OCI-LY7 (cell line): ENCODE data around the gene FCRL3. TPM values are rescaled to one million over a fixed set of nuclear protein-coding genes. Genes with fewer than 3 reads are reported as not detected.
"Not testable (repeated sequence)": the region's sequence is repeated elsewhere in the genome, so short reads cannot be mapped to it uniquely, and the experiment has no call there.

Source experiments
- BruUV-seq: library from RNA; stranded (reverse); fragments of 400-500 nt; replicated peaks from 2 replicates; lab custom pipeline; 2021; lab: Mats Ljungman, UMichigan
- CTCF ChIA-PET: fragments of 300-600 bp; sonication (Branson Sonifier 250); formaldehyde crosslinking; loops from one replicate; lab custom pipeline; 2022; ENCODE audit warnings: antibody characterized with exemption; ENCODE audit not compliant: unreplicated experiment; lab: Charles Lee
- POLR2A ChIA-PET: fragments of 300-600 bp; sonication (Branson Sonifier 250); formaldehyde crosslinking; loops from one replicate; lab custom pipeline; 2022; ENCODE audit warnings: antibody characterized with exemption; lab: Charles Lee
- DNase-seq: peaks from one replicate; pipeline ENCODE4 v3.0.0-alpha.2; 2015; ENCODE audit warnings: low spot score
- H2AFZ ChIP-seq: fragments of 200-600 bp; sonication (generic), shearing (Covaris generic); 2 replicates; pipeline ENCODE4 v1.6.1; 2014; ENCODE audit warnings: mild to moderate bottlenecking, antibody characterized with exemption, low read length, moderate library complexity
- H3K27ac ChIP-seq: fragments of 200-600 bp; sonication (generic); 2 replicates; pipeline ENCODE4 v1.5.1; 2014; ENCODE audit warnings: mixed run types, low read depth, mild to moderate bottlenecking, moderate library complexity, low read length, inconsistent platforms; ENCODE audit not compliant: poor library complexity, severe bottlenecking
- H3K36me3 ChIP-seq: fragments of 200-600 bp; sonication (generic); 2 replicates; pipeline ENCODE4 v1.6.1; 2014; ENCODE audit warnings: mild to moderate bottlenecking, antibody characterized with exemption, low read length, moderate library complexity, mixed read lengths; ENCODE audit not compliant: insufficient read depth
- H3K4me1 ChIP-seq: fragments of 200-600 bp; sonication (generic); 2 replicates; pipeline ENCODE4 v1.5.1; 2014; ENCODE audit warnings: mild to moderate bottlenecking, low read length; ENCODE audit not compliant: insufficient read depth, poor library complexity, severe bottlenecking
- H3K4me2 ChIP-seq: fragments of 200-600 bp; sonication (generic); 2 replicates; pipeline ENCODE4 v1.6.1; 2014; ENCODE audit warnings: mild to moderate bottlenecking, low read length
- H3K4me3 ChIP-seq: fragments of 200-600 bp; sonication (generic); 2 replicates; pipeline ENCODE4 v1.5.1; 2014; ENCODE audit warnings: mild to moderate bottlenecking, low read depth, low read length; ENCODE audit not compliant: poor library complexity, severe bottlenecking
- H3K79me2 ChIP-seq: fragments of 200-600 bp; sonication (generic); 2 replicates; pipeline ENCODE4 v1.6.1; 2016; ENCODE audit warnings: low read depth, mild to moderate bottlenecking, low read length, moderate library complexity, mixed read lengths; ENCODE audit not compliant: insufficient read depth
- H3K9me2 ChIP-seq: fragments of 200-600 bp; sonication (generic); 2 replicates; pipeline ENCODE4 v1.6.1; 2016; ENCODE audit warnings: mild to moderate bottlenecking, low read length, mixed read lengths; ENCODE audit not compliant: insufficient read depth
- H3K9me3 ChIP-seq: fragments of 200-600 bp; sonication (generic); 2 replicates; pipeline ENCODE4 v1.6.1; 2014; ENCODE audit warnings: mild to moderate bottlenecking, mixed run types, low read length, mixed read lengths
- H4K20me1 ChIP-seq: fragments of 200-600 bp; sonication (generic); 2 replicates; pipeline ENCODE4 v1.6.1; 2014; ENCODE audit warnings: mild to moderate bottlenecking, antibody characterized with exemption, low read length, moderate library complexity, mixed read lengths; ENCODE audit not compliant: insufficient read depth
- EZH2phosphoT487 ChIP-seq: fragments of 200-600 bp; sonication (generic); IDR thresholded peaks from 2 replicates; pipeline ENCODE4 v1.6.1; 2018; ENCODE audit warnings: low read depth, borderline replicate concordance, mild to moderate bottlenecking, mixed run types, antibody characterized with exemption, low read length, moderate library complexity, mixed read lengths
- intact Hi-C: fragments of 100-400 bp; cut with micrococcal nuclease; formaldehyde crosslinking; loops from one replicate; pipeline ENCODE4 v1.10.0; 2022; ENCODE audit not compliant: unreplicated experiment
- total RNA-seq, 2 experiments: library from RNA; depleted of rRNA in 1 of 2; stranded (reverse); fragments of >200 nt in 1 of 2; shearing (Covaris generic) in 1 of 2; gene quantifications; 2 replicates each; pipeline ENCODE4 v1.2.3, GENCODE V29; 2014 to 2022
- TF ChIP-seq, protein P1 (sequence below): fragments of 200-600 bp; sonication (generic); conservative IDR thresholded peaks from 2 replicates; pipeline ENCODE4 v1.5.1; 2014; ENCODE audit warnings: mild to moderate bottlenecking, antibody characterized with exemption, low read length, moderate library complexity, mixed read lengths

The FCRL3 gene
- total RNA-seq, 2 experiments from 2014 or later: 0.88 to 0.99 TPM

DNA sequence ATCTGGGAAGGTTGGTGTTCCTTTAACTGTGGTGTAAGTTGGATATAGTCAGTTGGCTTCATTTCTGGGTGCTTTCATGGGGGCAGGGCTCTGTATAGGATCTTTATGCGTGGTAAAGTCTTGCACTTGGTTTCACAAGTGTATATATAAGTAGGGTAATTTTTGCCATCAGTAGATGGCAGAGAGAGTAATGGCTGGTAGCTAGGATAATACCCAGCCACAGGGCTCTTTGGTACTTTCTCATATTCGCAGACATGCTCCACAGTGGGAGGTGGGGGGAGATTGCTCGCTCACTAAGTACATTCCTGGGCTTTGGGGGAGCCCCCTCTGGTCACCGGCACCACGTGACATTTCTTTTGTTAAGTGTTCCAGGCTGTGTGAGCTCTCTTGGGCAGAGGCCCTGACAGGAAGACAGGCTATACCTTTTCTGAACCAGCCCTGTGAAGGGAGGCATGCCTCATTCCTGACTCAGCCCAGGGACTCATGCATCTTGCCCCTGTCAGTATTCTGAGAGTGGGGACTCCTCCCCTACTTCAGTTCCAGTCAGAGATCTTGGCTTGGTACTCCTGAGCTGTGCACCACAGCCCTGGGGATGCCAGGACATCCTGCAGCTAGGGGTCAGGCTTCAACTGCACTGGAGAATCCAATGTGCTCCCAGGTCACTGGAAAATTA lies 38.8 kb upstream of the FCRL3 start:
- ChIA-PET CTCF (interaction anchor here (0.7 kb wide), 1 partner anchor 180 kb away, joined by 3 read pairs; no protein-coding TSS in a partner anchor), POLR2A (interaction anchor here (0.8 to 2.5 kb wide), 3 partner anchors 11 to 15 kb away, joined by 3 to 8 read pairs (median 4); no protein-coding TSS in a partner anchor)
- Histone ChIP-seq H2AFZ (no peak overlapping the region; the same call in 1 of the 2 replicates), H3K4me2 (no peak overlapping the region), H3K9me2 (no peaks in the 10 kb centered on the region), H3K27ac (no peak overlapping the region), H3K36me3 (no peaks in the 10 kb centered on the region; the same call in 1 of the 2 replicates), H3K79me2 (no peaks in the 10 kb centered on the region), H3K4me3 (no peak overlapping the region), H4K20me1 (no peaks in the 10 kb centered on the region), H3K9me3 (no peaks in the 10 kb centered on the region), H3K4me1 (peaks cover 24% of the 10 kb centered on the region)
- no peak for DNase-seq
- intact Hi-C loops: no loop called here
- TF ChIP-seq EZH2phosphoT487: no peak
- TF ChIP-seq, protein P1, sequence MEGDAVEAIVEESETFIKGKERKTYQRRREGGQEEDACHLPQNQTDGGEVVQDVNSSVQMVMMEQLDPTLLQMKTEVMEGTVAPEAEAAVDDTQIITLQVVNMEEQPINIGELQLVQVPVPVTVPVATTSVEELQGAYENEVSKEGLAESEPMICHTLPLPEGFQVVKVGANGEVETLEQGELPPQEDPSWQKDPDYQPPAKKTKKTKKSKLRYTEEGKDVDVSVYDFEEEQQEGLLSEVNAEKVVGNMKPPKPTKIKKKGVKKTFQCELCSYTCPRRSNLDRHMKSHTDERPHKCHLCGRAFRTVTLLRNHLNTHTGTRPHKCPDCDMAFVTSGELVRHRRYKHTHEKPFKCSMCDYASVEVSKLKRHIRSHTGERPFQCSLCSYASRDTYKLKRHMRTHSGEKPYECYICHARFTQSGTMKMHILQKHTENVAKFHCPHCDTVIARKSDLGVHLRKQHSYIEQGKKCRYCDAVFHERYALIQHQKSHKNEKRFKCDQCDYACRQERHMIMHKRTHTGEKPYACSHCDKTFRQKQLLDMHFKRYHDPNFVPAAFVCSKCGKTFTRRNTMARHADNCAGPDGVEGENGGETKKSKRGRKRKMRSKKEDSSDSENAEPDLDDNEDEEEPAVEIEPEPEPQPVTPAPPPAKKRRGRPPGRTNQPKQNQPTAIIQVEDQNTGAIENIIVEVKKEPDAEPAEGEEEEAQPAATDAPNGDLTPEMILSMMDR: no peak
- BruUV-seq: no TSS peak

DNA sequence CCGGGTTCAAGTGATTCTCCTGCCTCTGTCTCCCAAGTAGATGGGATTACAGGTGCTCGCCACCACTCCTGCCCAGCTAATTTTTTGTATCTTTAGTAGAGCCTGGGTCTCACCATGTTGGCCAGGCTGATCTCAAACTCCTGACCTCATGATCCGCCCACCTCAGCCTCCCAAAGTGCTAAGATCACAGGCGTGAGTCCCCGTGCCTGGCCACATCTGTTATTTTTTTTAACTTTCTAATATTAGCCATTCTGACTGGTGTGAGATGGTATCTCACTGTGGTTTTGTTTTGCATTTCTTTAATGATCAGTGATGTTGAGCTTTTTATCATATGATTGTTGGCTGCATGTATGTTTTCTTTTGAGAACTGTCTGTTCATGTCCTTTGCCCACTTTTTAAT lies 35.4 kb upstream of the FCRL3 start:
- Histone ChIP-seq H3K4me1 (peaks cover 43% of the 10 kb centered on the region), H3K36me3 (peaks cover 12% of the 10 kb centered on the region)
- intact Hi-C loops, H3K9me3 ChIP-seq, H2AFZ ChIP-seq, BruUV-seq, H4K20me1 ChIP-seq, DNase-seq, H3K79me2 ChIP-seq, H3K4me3 ChIP-seq, H3K27ac ChIP-seq, CTCF ChIA-PET, H3K4me2 ChIP-seq, H3K9me2 ChIP-seq: not testable (repeated sequence)
- POLR2A ChIA-PET: interaction anchor here (0.6 kb wide), 1 partner anchor 50 kb away, joined by 6 read pairs; no protein-coding TSS in a partner anchor

DNA sequence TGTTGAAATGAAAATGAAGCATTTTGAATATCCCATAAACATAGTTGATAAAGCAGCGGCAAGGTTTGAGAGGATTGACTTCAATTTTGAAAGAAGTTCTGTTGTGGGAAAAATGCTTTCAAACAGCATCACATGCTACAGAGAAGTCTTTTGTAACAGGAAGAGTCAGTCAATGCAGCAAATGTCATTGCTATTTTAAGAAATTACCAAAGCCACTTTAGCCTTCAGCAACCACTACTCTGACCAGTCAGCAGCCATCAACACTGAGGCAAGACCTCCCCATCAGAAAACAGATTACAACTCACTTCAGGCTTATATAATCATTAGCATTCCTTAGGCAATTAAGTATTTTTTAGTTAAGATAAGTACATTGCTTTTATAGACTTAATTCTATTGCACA lies 33.8 kb upstream of the FCRL3 start:
- peak; percentile 59 for DNase-seq
- TF ChIP-seq, protein P1: no peak
- no peak for TF ChIP-seq EZH2phosphoT487
- Histone ChIP-seq H3K9me3 (no peaks in the 10 kb centered on the region; the same call in 1 of the 2 replicates), H3K4me2 (peak overlapping the region; percentile 41), H4K20me1 (no peaks in the 10 kb centered on the region), H3K4me1 (peaks cover 48% of the 10 kb centered on the region), H3K4me3 (no peak overlapping the region), H3K36me3 (peaks cover 12% of the 10 kb centered on the region), H3K27ac (peak overlapping the region; percentile 15), H3K79me2 (no peaks in the 10 kb centered on the region), H3K9me2 (no peaks in the 10 kb centered on the region), H2AFZ (peak overlapping the region; percentile 82)
- ChIA-PET CTCF (no interaction called here), POLR2A (interaction anchor here (0.7 to 1.3 kb wide), 3 partner anchors 8 to 126 kb away, joined by 3 to 4 read pairs (median 3); no protein-coding TSS in a partner anchor)
- BruUV-seq: no TSS peak
- intact Hi-C loops: no loop called here
